Activated T-helper 1 cell treated with Interleukin-2 at 50 U/mL for 16 hours (primary cell): ENCODE data around the gene INMT.

ENCODE experiments used
- DNase-seq: peaks from one replicate; pipeline ENCODE4 v3.0.0-alpha.2; 2020; ENCODE audit warnings: low read depth

Gene INMT

DNA sequence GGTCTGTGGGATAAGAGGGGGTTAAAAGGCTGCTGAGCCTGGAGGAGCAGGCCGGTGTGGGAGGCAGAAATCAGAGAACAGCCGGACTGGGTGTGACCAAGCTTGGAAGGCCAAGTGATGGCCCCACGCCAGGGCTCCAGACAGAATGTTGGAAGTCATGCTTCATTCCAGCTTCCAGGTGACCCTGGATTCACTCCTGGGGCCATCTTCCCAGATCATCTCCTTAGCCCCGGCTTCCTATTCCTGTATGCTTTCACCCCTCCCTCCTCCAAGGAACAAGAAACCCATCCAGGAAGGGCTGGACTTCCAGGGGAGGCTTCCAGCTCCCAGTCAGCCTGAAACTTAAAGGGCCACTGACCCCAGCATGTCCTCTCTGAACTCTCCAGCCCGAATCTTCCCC is 1.0 kb downstream of the INMT start:
- no peak for DNase-seq

DNA sequence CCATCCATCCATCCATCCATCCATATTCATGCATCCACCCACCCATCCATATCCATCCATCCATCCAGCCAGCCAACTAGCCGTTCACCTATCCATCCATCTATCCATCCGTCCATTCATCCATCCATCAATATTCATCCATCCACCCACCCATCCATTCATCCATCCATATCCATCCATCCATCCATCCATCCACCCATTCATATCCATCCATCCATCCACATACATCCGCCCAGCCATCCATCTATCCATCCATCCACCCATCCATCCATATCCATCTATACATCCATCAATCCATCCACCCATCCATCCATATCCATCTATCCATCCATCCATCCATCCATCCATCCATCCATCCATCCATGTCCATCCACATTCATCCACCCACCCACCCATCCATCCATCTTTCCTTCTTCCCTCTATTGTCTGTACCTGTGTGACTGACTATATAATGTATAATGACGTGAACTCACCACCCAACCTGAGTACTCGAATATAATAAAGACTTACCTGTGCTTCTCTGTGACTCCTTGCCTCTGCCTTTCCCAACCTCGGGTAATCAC is 2.5 kb downstream of the INMT start:
- no peak for DNase-seq

DNA sequence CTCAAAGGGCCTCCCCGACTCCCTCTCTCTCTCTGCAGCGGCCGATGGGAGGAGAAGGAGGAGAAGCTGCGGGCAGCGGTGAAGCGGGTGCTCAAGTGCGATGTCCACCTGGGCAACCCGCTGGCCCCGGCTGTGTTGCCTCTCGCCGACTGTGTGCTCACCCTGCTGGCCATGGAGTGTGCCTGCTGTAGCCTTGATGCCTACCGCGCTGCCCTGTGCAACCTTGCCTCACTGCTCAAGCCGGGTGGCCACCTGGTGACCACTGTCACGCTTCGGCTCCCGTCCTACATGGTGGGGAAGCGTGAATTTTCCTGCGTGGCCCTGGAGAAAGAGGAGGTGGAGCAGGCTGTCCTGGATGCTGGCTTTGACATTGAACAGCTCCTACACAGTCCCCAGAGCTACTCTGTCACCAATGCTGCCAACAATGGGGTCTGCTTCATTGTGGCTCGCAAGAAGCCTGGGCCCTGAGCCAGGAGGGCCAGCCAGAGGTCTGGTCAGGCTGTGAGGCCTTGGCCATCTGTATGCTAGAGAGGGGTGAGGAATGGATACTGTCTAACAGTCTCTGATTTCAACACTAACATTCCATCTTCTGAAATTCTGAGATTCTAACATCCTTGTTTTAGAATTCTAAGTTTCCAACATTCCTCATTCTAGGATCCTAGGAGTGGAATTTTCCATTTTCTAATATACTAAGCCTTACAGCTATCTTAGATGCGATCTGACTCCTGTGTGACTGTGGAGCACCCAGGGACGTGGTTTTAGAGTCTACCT is 3.6 kb downstream of the INMT start:
- DNase-seq, result no peak

DNA sequence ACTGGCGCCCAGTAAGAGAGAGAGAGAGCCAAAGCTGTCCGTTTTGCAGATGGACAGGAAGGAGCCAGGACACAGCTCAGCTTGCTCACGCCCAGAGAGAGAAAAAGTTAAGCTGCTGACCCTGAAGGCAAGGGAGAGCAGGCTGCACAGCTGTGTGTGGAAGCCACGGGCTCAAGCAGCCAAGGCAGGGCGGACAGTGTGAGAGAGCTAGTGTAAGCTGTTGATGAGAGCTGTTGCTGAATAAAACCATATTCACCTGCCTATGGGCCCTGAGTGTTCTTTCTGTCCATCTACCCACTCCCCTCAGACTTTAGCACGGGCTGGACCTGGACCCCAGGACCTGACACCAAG is 5.4 kb downstream of the INMT start:
- no peak for DNase-seq

GRCh38 chr7:30760514-30761213 is 8.7 kb downstream of the INMT start:
- no peak for DNase-seq

GRCh38 chr7:30761214-30762156 is 9.6 kb downstream of the INMT start:
- DNase-seq, result no peak

GRCh38 chr7:30764030-30764975 is 12.4 kb downstream of the INMT start:
- no peak for DNase-seq

DNA sequence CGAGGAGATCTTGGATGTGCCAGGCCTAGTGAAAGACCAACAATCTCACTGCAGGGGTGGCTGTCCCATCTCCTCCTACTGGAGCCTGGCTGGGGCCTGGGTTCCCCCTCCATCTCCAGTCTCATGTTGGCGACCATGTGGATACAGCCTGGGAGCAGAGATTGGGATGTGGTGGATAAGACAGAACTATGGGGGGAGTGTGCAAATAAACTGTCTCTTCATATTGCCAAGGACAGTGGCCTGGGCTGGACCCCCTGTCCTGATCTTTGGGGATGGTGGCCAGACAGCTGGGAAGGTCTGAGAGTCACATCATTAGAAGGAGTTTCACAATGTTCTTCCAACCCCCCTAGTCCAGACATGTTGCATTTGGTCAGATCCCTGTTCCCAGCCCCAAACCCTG is 13.5 kb downstream of the INMT start:
- DNase-seq, result no peak

DNA sequence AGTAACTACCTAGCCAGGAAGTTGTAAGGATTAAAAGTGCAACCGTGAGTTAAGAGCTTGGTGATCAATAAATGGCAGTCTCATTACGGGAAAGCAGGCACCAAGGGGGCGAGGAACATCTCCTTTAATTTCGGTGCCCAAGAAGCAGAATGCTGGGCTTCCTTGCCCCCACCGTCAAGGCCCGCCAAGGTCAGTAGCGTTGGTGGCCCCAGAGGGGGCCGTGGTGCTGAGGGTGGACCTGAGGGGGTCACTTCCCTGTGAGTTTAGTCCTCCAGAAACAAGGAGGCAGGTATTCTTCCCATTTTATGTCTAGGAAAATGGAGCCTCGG is 18.9 kb downstream of the INMT start:
- DNase-seq, result no peak

DNA sequence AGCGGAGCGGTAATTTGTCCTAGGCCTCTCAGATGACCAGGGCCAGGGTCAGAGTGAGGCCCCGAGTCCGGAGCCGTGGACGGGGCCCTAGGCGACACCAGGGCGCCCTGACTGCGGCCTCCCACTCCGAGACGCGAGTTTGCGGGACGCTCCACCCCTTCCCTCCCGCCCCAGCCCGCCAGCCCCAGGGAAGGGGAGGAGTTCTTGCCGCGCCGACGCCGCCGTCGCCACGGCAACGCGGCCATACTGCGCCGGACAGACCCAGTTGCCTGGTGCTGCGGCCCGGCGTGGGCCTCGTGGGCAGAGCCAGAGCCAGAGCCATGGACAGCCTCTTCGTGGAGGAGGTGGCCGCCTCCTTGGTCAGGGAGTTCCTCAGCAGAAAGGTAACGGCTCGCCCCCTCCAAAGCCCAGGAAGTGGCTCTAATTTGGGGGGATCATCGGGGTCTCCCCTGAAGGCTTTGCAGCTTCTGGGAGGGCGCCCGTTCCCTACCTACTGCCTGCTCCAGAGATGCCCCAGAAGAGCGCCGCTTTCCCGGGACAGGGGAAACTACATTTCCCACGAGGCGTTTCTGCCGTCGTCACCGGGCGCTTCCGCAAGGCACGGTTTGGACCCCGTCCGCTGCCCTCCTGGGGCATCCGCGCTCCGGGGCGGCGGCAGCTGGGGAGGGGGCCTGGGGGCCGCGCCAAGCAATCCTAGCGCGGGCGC is 19.4 kb downstream of the INMT start, which contains the start of gene MINDY4:
TSS of gene MINDY4 (plus strand) at position 244 of the 706 bp plus-strand sequence. CDS start at position 321, 77 bp downstream.
- DNase-seq, result peak; percentile 48

DNA sequence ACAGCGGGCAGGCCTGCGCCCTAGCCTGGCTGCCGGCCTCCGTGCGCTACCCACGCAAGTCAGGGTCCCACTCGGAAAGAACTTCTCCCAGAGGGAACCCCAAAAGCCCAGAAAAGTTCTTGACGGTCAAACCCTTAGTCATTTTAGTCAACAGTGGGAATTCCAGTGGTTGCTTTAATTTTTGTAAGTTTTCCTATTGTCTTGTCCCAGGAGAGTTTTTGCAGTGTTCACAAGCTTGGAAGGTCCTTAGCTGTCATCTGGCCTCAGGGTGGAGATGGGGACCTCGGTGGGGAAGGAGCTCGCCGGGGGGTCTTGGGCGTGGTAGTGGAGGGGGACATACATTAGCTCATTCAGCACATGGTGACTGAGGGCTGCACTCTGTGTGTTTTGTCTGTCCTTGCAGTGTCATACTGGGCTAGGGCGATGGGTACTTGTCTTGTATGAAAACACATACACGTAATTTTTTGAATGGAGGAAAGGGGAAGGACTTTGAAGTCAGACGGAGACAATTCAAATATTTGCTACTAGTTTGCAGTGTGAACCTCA is 20.0 kb downstream of the INMT start:
- DNase-seq, result no peak

DNA sequence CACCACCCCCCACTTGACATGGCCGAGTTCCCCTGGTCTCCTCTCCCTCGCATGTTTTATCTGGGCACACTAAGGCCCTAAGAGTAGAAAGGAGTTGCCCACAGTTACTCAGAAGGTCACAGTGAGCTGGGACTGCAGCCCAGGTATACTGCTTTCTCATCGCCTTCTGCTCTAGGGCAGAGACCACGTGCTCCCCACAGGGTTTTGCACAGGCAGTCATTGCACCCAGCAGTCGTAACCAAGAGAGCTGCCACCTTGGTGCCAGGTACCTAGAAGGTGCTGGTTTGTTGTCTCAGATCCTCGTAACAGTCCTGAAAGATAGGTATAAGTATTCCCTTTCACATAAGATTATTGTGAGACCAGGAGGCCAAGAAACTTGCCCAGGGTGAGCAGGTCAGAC is 21.0 kb downstream of the INMT start:
- DNase-seq, result no peak

GRCh38 chr7:30775992-30776391 is 24.1 kb downstream of the INMT start:
- no peak for DNase-seq

DNA sequence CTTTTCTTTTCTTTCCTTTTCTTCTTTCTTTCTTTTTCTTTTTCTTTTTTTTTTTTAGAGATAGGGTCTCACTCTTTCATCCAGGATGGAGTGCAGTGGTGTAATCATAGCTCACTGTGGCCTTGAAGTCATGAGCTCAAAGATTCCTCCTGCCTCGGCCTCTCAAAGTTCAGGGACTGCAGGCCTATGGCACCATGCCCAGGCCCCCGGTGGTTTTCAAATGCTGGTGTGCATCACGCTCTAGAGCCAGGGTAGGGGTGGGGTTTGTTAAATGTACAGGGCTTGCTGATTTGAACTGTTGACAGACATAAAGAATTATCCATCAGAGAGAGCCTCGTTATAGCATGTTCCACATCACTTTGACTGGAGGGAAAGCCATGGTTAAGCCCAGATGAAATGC is 25.0 kb downstream of the INMT start:
- DNase-seq, result no peak

- DNase-seq, result no peak
These were observed 26.5 kb downstream of the INMT start for GRCh38 chr7:30778255-30779025.

DNA sequence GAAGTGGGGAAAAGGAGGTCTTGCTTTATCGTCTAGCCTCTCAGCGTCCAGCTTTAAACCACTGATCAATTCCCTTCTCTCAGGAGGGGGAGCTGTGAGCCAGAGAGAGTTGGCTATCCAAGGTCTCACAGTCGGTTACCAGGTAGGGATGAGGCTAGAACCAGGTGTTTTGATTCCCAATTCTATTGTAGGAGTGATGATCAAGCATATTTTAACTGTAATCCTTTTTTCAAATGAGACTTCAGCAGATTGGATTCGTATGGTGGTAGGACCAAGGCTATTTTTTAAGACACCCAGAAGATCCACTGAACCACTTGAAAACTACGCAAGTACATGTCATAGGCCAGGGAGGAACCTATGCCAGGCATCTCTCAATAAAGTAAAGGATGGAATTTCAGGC is 27.6 kb downstream of the INMT start:
- no peak for DNase-seq

DNA sequence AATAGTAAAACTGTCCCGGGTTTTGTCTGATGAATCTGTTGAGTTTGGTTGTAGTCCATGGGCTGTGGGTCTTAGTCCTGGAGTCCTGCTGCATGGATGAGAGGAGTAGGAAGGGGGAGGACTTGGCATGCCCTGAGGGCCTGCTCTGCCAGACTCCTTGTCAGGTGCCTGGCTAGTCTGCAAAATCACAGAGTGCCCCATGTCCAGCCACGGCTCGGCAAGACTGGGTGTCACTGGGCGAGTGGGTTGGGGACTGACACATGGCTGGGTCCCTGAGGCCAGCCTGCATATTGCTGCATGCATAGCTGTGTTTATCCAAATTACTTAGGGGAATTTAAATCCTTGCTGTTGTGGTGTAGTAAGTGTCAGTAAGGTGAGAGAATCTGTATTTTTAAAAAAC is 29.0 kb downstream of the INMT start:
- no peak for DNase-seq

GRCh38 chr7:30782690-30783089 is 30.8 kb downstream of the INMT start:
- DNase-seq, result no peak

DNA sequence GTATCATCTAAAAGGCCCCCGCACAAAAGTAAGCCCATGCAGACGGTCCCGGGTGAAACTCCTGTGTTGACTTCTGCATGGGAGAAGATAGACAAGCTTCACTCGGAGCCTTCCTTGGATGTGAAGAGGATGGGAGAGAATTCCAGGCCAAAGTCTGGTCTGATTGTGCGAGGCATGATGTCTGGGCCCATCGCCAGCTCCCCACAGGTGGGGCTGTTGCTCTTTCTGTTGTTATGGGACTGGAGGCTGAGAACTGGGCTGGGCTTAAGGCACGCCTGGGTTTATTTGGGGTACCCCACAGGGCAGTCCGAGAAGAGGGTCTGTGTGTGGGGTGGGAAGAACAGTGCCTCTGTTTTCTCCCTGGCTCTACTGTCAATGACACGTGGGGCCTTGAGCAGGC is 33.9 kb downstream of the INMT start:
- DNase-seq, result no peak

GRCh38 chr7:30787486-30787885 is 35.6 kb downstream of the INMT start:
- DNase-seq, result no peak
